SK-N-SH (cell line): Measurements from ENCODE around the gene CFAP47. TPM values are rescaled to one million over a fixed set of nuclear protein-coding genes. Genes with fewer than 3 reads are reported as not detected.
A peak's percentile ranks its signal among the peaks of the same experiment; 100 is the strongest.

Experiments
- CTCF ChIA-PET: fragments of 300-600, 350-600 bp; formaldehyde crosslinking; extraction: SDS; loops from one replicate; lab custom pipeline; 2021; lab: Yijun Ruan, JAX
- POLR2A ChIA-PET: fragments of 350-600 bp; sonication (Branson Sonifier 250); formaldehyde crosslinking; extraction: SDS; loops from one replicate; lab custom pipeline; 2020; ENCODE audit warnings: antibody characterized with exemption, inconsistent platforms; lab: Yijun Ruan, JAX
- DNase-seq: peaks from one replicate; pipeline ENCODE4 v3.0.0; 2012
- H2AFZ ChIP-seq: fragments of 200-600 bp; sonication (generic); 2 replicates; pipeline ENCODE4 v1.8.1; 2016; ENCODE audit warnings: antibody characterized with exemption, mild to moderate bottlenecking, low read depth
- H3F3A ChIP-seq: fragments of 200-600 bp; sonication (generic); replicated peaks from 2 replicates; pipeline ENCODE3; 2016; ENCODE audit warnings: antibody characterized with exemption, mild to moderate bottlenecking; ENCODE audit not compliant: insufficient read depth
- H3K27ac ChIP-seq, 2 experiments: fragments of 200-500 bp in 1 of 2; fragments of 200-600 bp in 1 of 2; sonication (Bioruptor generic) in 1 of 2; sonication (generic), shearing (Covaris generic) in 1 of 2; 2 replicates each; pipeline versions ENCODE4 v1.5.1 to v1.6.1; 2014 to 2016; ENCODE audit warnings: low read depth in 2 of 2, inconsistent platforms in 1 of 2, low read length in 1 of 2, mild to moderate bottlenecking in 1 of 2, mixed read lengths in 1 of 2
- H3K27me3 ChIP-seq: fragments of 200-600 bp; sonication (generic), shearing (Covaris generic); 2 replicates; pipeline ENCODE4 v1.6.1; 2016; ENCODE audit warnings: mixed run types; ENCODE audit not compliant: insufficient read depth
- H3K36me3 ChIP-seq, 2 experiments: fragments of 200-500 bp in 1 of 2; fragments of 200-600 bp in 1 of 2; sonication (Bioruptor generic) in 1 of 2; sonication (generic) in 1 of 2; replicated peaks in 1 of 2; 2 replicates each; pipeline versions ENCODE3 to v1.5.1; 2014 to 2016; ENCODE audit warnings: low read length in 1 of 2, mild to moderate bottlenecking in 1 of 2; ENCODE audit not compliant: insufficient read depth in 2 of 2, control insufficient read depth in 1 of 2
- H3K4me1 ChIP-seq, 2 experiments: fragments of 200-500 bp in 1 of 2; fragments of 200-600 bp in 1 of 2; sonication (Bioruptor generic) in 1 of 2; sonication (generic), shearing (Covaris generic) in 1 of 2; 2 replicates each; pipeline versions ENCODE4 v1.5.1 to v1.6.1; 2014 to 2016; ENCODE audit warnings: low read depth in 1 of 2, low read length in 1 of 2, mixed run types in 1 of 2; ENCODE audit not compliant: insufficient read depth in 2 of 2, control insufficient read depth in 1 of 2
- H3K4me2 ChIP-seq: fragments of 200-600 bp; sonication (generic), shearing (Covaris generic); 2 replicates; pipeline ENCODE4 v1.6.1; 2017; ENCODE audit warnings: mixed run types
- H3K4me3 ChIP-seq, 2 experiments: fragments of 200-500 bp in 1 of 2; fragments of 200-600 bp in 1 of 2; sonication (Bioruptor generic) in 1 of 2; sonication (generic), shearing (Covaris generic) in 1 of 2; 2 replicates each; pipeline versions ENCODE4 v1.5.1 to v1.8.1; 2014 to 2016; ENCODE audit warnings: low read depth in 2 of 2, inconsistent platforms in 1 of 2, low read length in 1 of 2, mild to moderate bottlenecking in 1 of 2, mixed read lengths in 1 of 2, moderate library complexity in 1 of 2
- H3K79me2 ChIP-seq: fragments of 200-600 bp; sonication (generic); 2 replicates; pipeline ENCODE4 v1.8.1; 2017; ENCODE audit warnings: mild to moderate bottlenecking; ENCODE audit not compliant: insufficient read depth
- H3K9ac ChIP-seq: fragments of 200-600 bp; sonication (generic); 2 replicates; pipeline ENCODE4 v1.6.1; 2017; ENCODE audit warnings: mixed run types
- H3K9me2 ChIP-seq: fragments of 200-600 bp; sonication (generic); 2 replicates; pipeline ENCODE4 v1.6.1; 2017; ENCODE audit warnings: mixed run types
- H3K9me3 ChIP-seq: fragments of 200-600 bp; sonication (generic); 2 replicates; pipeline ENCODE4 v1.6.1; 2017; ENCODE audit warnings: mixed run types, mild to moderate bottlenecking, moderate library complexity
- H4K20me1 ChIP-seq: fragments of 200-600 bp; sonication (generic); 2 replicates; pipeline ENCODE4 v1.6.1; 2017; ENCODE audit warnings: mild to moderate bottlenecking, mixed run types; ENCODE audit not compliant: insufficient read depth
- EP300 ChIP-seq, 2 experiments: IDR thresholded peaks; 2 replicates each; pipeline versions ENCODE4 v1.4.0 to v1.6.1; 2012; ENCODE audit warnings: borderline replicate concordance in 1 of 2, low read depth in 1 of 2, low read length in 1 of 2
- FOSL2 ChIP-seq: IDR thresholded peaks from 2 replicates; pipeline ENCODE4 v1.4.0; 2012; ENCODE audit warnings: low read depth, mild to moderate bottlenecking, moderate library complexity, borderline replicate concordance
- GATA2 ChIP-seq: sonication (generic); formaldehyde crosslinking; IDR thresholded peaks from 2 replicates; pipeline ENCODE4 v1.5.0; 2020; ENCODE audit warnings: mild to moderate bottlenecking, missing genetic modification reagents
- JUND ChIP-seq: IDR thresholded peaks from 2 replicates; pipeline ENCODE4 v1.4.0; 2012
- NRF1 ChIP-seq: IDR thresholded peaks from 2 replicates; pipeline ENCODE4 v1.6.1; 2012; ENCODE audit warnings: low read depth, mild to moderate bottlenecking, low read length
- PBX3 ChIP-seq: IDR thresholded peaks from 2 replicates; pipeline ENCODE4; 2012
- POLR2AphosphoS5 ChIP-seq: IDR thresholded peaks from 2 replicates; pipeline ENCODE4 v1.6.1; 2012; ENCODE audit warnings: low read depth, low read length
- RCOR1 ChIP-seq: fragments of 150-350 bp; IDR thresholded peaks from 2 replicates; pipeline ENCODE4 v1.6.1; 2017; ENCODE audit warnings: antibody characterized with exemption, low read length
- REST ChIP-seq: IDR thresholded peaks from 2 replicates; pipeline ENCODE4 v1.6.1; 2012; ENCODE audit warnings: mild to moderate bottlenecking, low read depth, low read length, moderate library complexity
- TCF12 ChIP-seq: IDR thresholded peaks from 2 replicates; pipeline ENCODE4 v1.4.0; 2012
- TEAD4 ChIP-seq: IDR thresholded peaks from 2 replicates; pipeline ENCODE4 v1.4.0; 2012; ENCODE audit warnings: mild to moderate bottlenecking, borderline replicate concordance; ENCODE audit not compliant: insufficient read depth
- WGBS: methylation state at CpG from one replicate; pipeline ENCODE4 v1.1.6; 2017; ENCODE audit warnings: low lambda C conversion rate; 5-methylcytosine and 5-hydroxymethylcytosine counted together
- polyA plus RNA-seq, 3 experiments: library from polyadenylated mRNA; depleted of rRNA; stranded (reverse); fragments of >200 nt; gene quantifications; 2 replicates each; pipeline ENCODE4 v1.2.3, GENCODE V29; 2012

CFAP47 gene
- polyA plus RNA-seq, 1 of the 3 experiments (the other 2 are of a cell fraction): 0.02 TPM

- no peaks in the 10 kb centered on the region for H3K36me3 ChIP-seq
- ChIA-PET POLR2A (no interaction called here), CTCF (no interaction called here)
- WGBS: 33% methylated on average over 1 of the region's 1 CpG
- no peaks in the 10 kb centered on the region for H3F3A ChIP-seq
- H3K9me2 ChIP-seq: no peaks in the 10 kb centered on the region
- no peaks in the 10 kb centered on the region for H3K27me3 ChIP-seq
- no peaks in the 10 kb centered on the region for H3K79me2 ChIP-seq
- H4K20me1 ChIP-seq: no peaks in the 10 kb centered on the region
- H3K4me1 ChIP-seq: no peaks in the 10 kb centered on the region
- H2AFZ ChIP-seq: no peak overlapping the region
- no peak overlapping the region for H3K27ac ChIP-seq
- no peak overlapping the region for H3K9ac ChIP-seq
- H3K9me3 ChIP-seq: no peaks in the 10 kb centered on the region
- no peak for DNase-seq
- no peak for TF ChIP-seq POLR2AphosphoS5
- no peak for TF ChIP-seq NRF1
- no peak for TF ChIP-seq RCOR1
- TF ChIP-seq, all 33 proteins: peak for 0
- no peak overlapping the region for H3K4me2 ChIP-seq
- H3K4me3 ChIP-seq: no peak overlapping the region
These were observed 502.8 kb downstream of the CFAP47 start for GRCh38 chrX:36422368-36422767.

DNA sequence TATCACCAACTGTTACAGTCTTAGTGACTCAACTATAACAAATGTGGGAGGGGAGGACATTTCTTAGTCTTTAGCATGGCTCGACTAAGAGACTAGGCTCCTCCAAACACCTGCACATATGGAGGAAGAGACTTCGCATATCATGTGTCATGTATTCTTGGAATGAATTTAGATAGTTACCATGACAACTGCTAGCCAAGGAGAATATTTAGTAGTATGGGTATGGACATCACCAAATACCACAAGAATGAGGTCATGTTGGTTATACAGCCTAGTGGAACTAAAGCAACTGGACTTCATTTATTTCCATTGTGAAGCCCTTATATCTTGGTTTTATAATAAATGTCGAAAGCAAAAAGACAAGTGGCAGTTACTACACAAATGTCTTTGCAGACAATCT lies 512.3 kb downstream of the CFAP47 start:
- TF ChIP-seq PBX3: peak; percentile 59
- peak; percentile 37; the same call in 1 of the 2 replicates for TF ChIP-seq POLR2AphosphoS5
- peak; percentile 39 for TF ChIP-seq JUND
- TF ChIP-seq EP300 (IDR thresholded peaks at IDR 0.05; ENCODE audit: borderline replicate concordance in 1 of 2, low read depth in 1 of 2, low read length in 1 of 2): peak in 1 of 2 experiments; percentile 43; a peak in 1 of 4 replicates
- TF ChIP-seq FOSL2: peak; percentile 41
- peak; percentile 89 for TF ChIP-seq TCF12
- TF ChIP-seq GATA2: no peak
- TF ChIP-seq REST: no peak
- TF ChIP-seq TEAD4: 0 out of 2 replicates have a peak, but pooled peaks have one; percentile 50
- peak overlapping the region; percentile 23; the same call in 1 of the 2 replicates for H3K9ac ChIP-seq
- H3K9me2 ChIP-seq: no peaks in the 10 kb centered on the region
- no peaks in the 10 kb centered on the region for H4K20me1 ChIP-seq
- no peak overlapping the region for H2AFZ ChIP-seq
- CTCF ChIA-PET: no interaction called here
- no peaks in the 10 kb centered on the region for H3K9me3 ChIP-seq
- no peaks in the 10 kb centered on the region for H3K27me3 ChIP-seq
- no peaks in the 10 kb centered on the region for H3K79me2 ChIP-seq
- POLR2A ChIA-PET: no interaction called here
- no peak for DNase-seq
- peak overlapping the region in 1 of 2 experiments; percentile 73; a peak in 2 of 4 replicates for H3K27ac ChIP-seq
- 0 out of 2 replicates have a peak overlapping the region, but pooled peaks have one; percentile 15 for H3K4me2 ChIP-seq
- peaks cover 5% of the 10 kb centered on the region for H3F3A ChIP-seq
- peaks cover 0 to 15% of the 10 kb centered on the region in 2 experiments; a peak in 1 of 4 replicates for H3K4me1 ChIP-seq
- WGBS: 2% methylated on average over 3 of the region's 3 CpGs
- no peaks in the 10 kb centered on the region for H3K36me3 ChIP-seq
- H3K4me3 ChIP-seq: no peak overlapping the region
